Stomach (tissue), 4 donors: ENCODE results near the gene XKR3.

ENCODE experiments used
- CTCF ChIP-seq, 7 experiments: fragments of 450-650 bp in 4 of 7; fragments of 200-600 bp in 3 of 7; sonication (generic) in 3 of 7; IDR thresholded peaks; one replicate each; pipeline ENCODE4 v1.5.1; 2016 to 2019; ENCODE audit warnings: antibody characterized with exemption in 7 of 7, control low read depth in 2 of 7, mild to moderate bottlenecking in 1 of 7
- EP300 ChIP-seq: sonication (generic); formaldehyde crosslinking; IDR thresholded peaks from one replicate; pipeline ENCODE4 v1.6.1; 2017; ENCODE audit warnings: antibody characterized with exemption
- POLR2A ChIP-seq, 4 donors: fragments of 450-650 bp; IDR thresholded peaks; one replicate each; pipeline ENCODE4 v1.6.1; 2016; ENCODE audit warnings: antibody characterized with exemption in 4 of 4, control low read depth in 2 of 4, mild to moderate bottlenecking in 1 of 4, moderate library complexity in 1 of 4
- POLR2AphosphoS5 ChIP-seq, 3 donors: sonication (generic); formaldehyde crosslinking; IDR thresholded peaks; one replicate each; pipeline ENCODE4 v1.6.1; 2016; ENCODE audit warnings: antibody characterized with exemption in 3 of 3

GRCh38 chr22:16827506-16827905, 2.3 kb upstream of the XKR3 start:
- TF ChIP-seq CTCF (IDR thresholded peaks at IDR 0.05): no peak
- no peak for TF ChIP-seq POLR2AphosphoS5 (IDR thresholded peaks at IDR 0.05)
- TF ChIP-seq POLR2A (IDR thresholded peaks at IDR 0.05): no peak
- TF ChIP-seq EP300: no peak
